ENCODE data around the gene ASTN2.

DNA sequence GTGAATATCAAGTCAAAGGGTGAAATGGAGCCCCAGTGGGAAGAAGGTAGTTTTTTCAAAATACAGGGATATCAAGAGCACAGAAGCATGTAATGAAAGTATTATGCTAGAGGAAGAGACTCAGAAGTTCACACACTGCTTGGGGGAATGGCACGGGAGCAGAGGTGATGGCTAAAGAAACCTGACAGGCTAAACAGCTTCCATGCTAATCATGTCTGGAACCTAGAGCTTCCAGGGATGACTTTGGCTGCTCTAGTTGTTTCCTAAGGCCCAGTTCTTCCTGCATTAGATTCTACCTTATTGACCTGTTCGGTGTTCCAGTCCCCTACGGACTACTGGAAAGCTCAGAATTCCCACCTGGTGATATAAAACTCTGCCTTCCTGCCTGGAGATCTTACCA lies 693.4 kb downstream of the ASTN2 start:
- TF ChIP-seq, protein P1, sequence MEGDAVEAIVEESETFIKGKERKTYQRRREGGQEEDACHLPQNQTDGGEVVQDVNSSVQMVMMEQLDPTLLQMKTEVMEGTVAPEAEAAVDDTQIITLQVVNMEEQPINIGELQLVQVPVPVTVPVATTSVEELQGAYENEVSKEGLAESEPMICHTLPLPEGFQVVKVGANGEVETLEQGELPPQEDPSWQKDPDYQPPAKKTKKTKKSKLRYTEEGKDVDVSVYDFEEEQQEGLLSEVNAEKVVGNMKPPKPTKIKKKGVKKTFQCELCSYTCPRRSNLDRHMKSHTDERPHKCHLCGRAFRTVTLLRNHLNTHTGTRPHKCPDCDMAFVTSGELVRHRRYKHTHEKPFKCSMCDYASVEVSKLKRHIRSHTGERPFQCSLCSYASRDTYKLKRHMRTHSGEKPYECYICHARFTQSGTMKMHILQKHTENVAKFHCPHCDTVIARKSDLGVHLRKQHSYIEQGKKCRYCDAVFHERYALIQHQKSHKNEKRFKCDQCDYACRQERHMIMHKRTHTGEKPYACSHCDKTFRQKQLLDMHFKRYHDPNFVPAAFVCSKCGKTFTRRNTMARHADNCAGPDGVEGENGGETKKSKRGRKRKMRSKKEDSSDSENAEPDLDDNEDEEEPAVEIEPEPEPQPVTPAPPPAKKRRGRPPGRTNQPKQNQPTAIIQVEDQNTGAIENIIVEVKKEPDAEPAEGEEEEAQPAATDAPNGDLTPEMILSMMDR (IDR thresholded peaks at IDR 0.05) = no peak
- no peak for TF ChIP-seq POLR2A (IDR thresholded peaks at IDR 0.05)

Measured in prostate gland (tissue), 2 donors.